ENCODE measurements around the gene OR1S2. TPM values are rescaled to one million over a fixed set of nuclear protein-coding genes. Genes with fewer than 3 reads are reported as not detected.
"Not testable (repeated sequence)": the region's sequence is repeated elsewhere in the genome, so short reads cannot be mapped to it uniquely, and the experiment has no call there.

OR1S2 gene, protein sequence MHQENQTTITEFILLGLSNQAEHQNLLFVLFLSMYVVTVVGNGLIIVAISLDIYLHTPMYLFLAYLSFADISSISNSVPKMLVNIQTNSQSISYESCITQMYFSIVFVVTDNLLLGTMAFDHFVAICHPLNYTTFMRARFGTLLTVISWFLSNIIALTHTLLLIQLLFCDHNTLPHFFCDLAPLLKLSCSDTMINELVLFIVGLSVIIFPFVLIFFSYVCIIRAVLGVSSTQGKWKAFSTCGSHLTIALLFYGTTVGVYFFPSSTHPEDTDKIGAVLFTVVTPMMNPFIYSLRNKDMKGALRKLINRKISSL
- not detected for total RNA-seq

DNA sequence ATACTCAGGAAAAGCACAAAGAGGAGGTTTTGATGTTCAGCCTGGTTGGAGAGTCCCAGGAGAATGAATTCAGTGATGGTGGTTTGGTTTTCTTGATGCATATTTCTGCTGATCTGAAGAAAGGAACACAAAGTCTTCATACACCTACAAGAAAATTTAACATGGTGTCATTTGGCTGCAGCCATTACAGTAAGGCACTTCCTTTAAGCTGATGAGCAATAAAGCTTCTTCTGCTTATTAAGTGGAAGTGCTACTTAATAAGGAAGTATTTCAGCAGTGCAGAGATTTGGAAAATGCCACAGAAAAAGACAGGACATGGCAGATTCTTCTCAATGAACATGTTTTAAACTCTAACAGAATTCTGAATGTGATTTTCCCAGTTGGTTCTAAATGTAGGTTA lies at the start of gene OR1S2:
Gene OR1S2 (minus strand): TSS at position 101 of the 400 bp plus-strand sequence. CDS start 0 bp downstream, at position 101.
- Histone ChIP-seq H3K36me3 (ENCODE audit: control insufficient read depth in 3 of 3, insufficient read depth in 3 of 3, low read length in 3 of 3) (no peaks in the 10 kb centered on the region), H3K4me3 (ENCODE audit: low read length in 3 of 3) (no peak within 1 kb of the TSS), H3K9me3 (ENCODE audit: control insufficient read depth in 3 of 3, low read length in 3 of 3) (no peaks in the 10 kb centered on the region), H3K9ac (ENCODE audit: low read depth in 1 of 3, low read length in 3 of 3) (no peak within 1 kb of the TSS), H3K27ac (ENCODE audit: low read depth, low read length) (no peak within 1 kb of the TSS), H3K4me1 (ENCODE audit: control insufficient read depth in 3 of 3, insufficient read depth in 3 of 3, low read length in 3 of 3) (no peaks in the 10 kb centered on the region), H3K27me3 (ENCODE audit: control insufficient read depth in 3 of 3, insufficient read depth in 3 of 3, low read length in 3 of 3) (no peaks in the 10 kb centered on the region)

DNA sequence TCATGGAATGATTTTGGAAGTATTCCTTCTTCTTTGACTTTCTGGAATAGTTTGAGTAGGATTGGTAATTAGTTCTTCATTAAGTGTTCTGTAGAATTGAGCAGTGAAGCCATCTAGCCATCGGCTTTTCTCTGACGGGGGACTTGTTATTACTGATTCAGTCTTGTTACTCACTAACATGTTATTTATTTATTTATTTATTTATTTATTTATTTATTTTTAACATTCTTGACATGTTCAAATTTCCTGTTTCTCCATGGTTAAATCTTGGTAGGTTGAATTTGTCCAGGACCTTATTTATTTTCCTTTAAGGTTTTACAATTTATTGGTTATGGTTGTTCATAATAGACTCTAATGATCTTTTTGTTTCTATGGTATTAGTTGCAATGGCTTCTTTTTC lies 40.0 kb upstream of the OR1S2 start:
- no peaks in the 10 kb centered on the region for H3K9me3 ChIP-seq (ENCODE audit: control insufficient read depth in 3 of 3, low read length in 3 of 3)
- no peaks in the 10 kb centered on the region for H3K27me3 ChIP-seq (ENCODE audit: control insufficient read depth in 3 of 3, insufficient read depth in 3 of 3, low read length in 3 of 3)
- H3K27ac ChIP-seq (ENCODE audit: low read depth, low read length), result no peak overlapping the region
- no peak overlapping the region for H3K9ac ChIP-seq (ENCODE audit: low read depth in 1 of 3, low read length in 3 of 3)
- H3K36me3 ChIP-seq (ENCODE audit: control insufficient read depth in 3 of 3, insufficient read depth in 3 of 3, low read length in 3 of 3), result no peaks in the 10 kb centered on the region
- H3K4me1 ChIP-seq (ENCODE audit: control insufficient read depth in 3 of 3, insufficient read depth in 3 of 3, low read length in 3 of 3), result no peaks in the 10 kb centered on the region
- no peak overlapping the region for H3K4me3 ChIP-seq (ENCODE audit: low read length in 3 of 3)

DNA sequence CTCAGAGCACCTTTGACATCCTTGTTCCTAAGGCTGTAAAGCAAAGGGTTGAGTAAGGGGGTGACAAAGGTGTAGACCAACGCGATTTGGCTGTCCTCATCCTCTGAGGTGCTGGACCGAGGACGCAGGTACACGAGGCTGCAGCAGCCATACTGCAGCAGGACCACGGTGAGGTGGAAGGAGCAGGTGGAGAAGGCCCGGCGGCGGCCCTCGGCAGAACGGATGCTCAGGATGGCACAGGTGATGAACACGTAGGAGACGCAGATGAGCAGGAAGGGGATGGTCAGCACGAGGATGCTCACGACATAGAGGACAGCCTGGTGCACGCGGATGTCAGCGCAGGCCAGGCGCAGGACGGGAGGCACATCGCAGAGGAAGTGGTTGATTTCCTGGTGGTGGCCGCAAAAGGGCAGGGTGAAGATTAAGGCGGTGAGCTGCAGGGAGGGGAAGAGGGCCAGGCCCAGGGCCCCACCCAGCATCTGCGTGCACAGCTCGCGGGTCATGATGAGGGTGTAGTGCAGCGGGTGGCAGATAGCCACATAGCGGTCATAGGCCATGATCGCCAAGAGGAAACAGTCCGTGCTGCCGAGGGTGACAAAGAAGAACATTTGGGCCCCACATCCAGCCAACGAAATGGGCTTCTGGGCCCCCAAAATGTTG lies 24.1 kb upstream of the OR1S2 start:
- Histone ChIP-seq H3K4me1 (ENCODE audit: control insufficient read depth in 3 of 3, insufficient read depth in 3 of 3, low read length in 3 of 3) (no peaks in the 10 kb centered on the region), H3K9me3 (ENCODE audit: control insufficient read depth in 3 of 3, low read length in 3 of 3) (peaks cover 0 to 3% (median 0%) of the 10 kb centered on the region in 3 donors), H3K36me3 (ENCODE audit: control insufficient read depth in 3 of 3, insufficient read depth in 3 of 3, low read length in 3 of 3) (no peaks in the 10 kb centered on the region), H3K9ac (ENCODE audit: low read depth in 1 of 3, low read length in 3 of 3) (no peak overlapping the region), H3K27me3 (ENCODE audit: control insufficient read depth in 3 of 3, insufficient read depth in 3 of 3, low read length in 3 of 3) (no peaks in the 10 kb centered on the region), H3K4me3 (ENCODE audit: low read length in 3 of 3) (no peak overlapping the region), H3K27ac (ENCODE audit: low read depth, low read length) (no peak overlapping the region)

DNA sequence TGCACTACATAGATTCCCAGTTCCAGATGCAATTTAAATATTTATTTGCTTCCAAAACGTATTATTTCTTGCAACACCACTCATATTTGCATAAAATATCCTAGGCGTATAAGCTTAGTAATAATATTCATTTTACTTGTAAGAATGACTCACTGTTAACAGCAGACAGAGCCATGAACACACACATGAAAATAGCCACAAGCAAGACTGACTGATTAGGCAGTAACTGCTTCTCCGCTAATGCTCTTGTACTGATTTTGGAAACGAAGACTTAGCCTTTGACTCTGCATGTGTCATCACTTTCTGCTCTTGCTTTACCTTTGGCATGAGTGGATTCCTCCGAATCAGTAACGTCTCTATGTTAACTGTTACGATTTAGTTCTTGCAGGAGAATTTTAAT lies 18.8 kb upstream of the OR1S2 start:
- Histone ChIP-seq H3K4me1 (ENCODE audit: control insufficient read depth in 3 of 3, insufficient read depth in 3 of 3, low read length in 3 of 3) (no peaks in the 10 kb centered on the region), H3K9me3 (ENCODE audit: control insufficient read depth in 3 of 3, low read length in 3 of 3) (no peaks in the 10 kb centered on the region), H3K9ac (ENCODE audit: low read depth in 1 of 3, low read length in 3 of 3) (no peak overlapping the region), H3K27me3 (ENCODE audit: control insufficient read depth in 3 of 3, insufficient read depth in 3 of 3, low read length in 3 of 3) (no peaks in the 10 kb centered on the region), H3K4me3 (ENCODE audit: low read length in 3 of 3) (no peak overlapping the region), H3K27ac (ENCODE audit: low read depth, low read length) (no peak overlapping the region), H3K36me3 (ENCODE audit: control insufficient read depth in 3 of 3, insufficient read depth in 3 of 3, low read length in 3 of 3) (no peaks in the 10 kb centered on the region)

DNA sequence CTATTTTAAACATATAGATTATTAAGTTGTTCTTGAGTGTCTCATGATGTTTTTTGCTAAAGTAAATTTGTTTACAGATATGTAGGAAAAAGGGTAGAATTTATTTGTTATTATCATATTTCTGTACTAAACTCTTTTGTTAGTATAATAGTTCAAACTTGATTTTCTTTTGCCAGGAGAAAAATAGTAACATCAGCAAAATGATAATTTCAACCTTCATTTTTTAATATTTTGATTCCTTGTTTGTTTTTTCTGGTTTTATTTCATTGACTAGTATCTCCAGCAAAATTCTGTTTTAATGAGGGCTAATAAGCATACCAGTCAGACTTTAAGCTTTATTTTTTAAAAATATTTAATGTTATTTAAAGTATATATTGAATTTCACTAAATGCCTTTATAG lies 12.5 kb upstream of the OR1S2 start:
- Histone ChIP-seq H3K4me3 (ENCODE audit: low read length in 3 of 3) (no peak overlapping the region), H3K27ac (ENCODE audit: low read depth, low read length) (no peak overlapping the region), H3K27me3 (ENCODE audit: control insufficient read depth in 3 of 3, insufficient read depth in 3 of 3, low read length in 3 of 3) (no peaks in the 10 kb centered on the region), H3K9ac (ENCODE audit: low read depth in 1 of 3, low read length in 3 of 3) (no peak overlapping the region), H3K4me1 (ENCODE audit: control insufficient read depth in 3 of 3, insufficient read depth in 3 of 3, low read length in 3 of 3) (no peaks in the 10 kb centered on the region), H3K9me3 (ENCODE audit: control insufficient read depth in 3 of 3, low read length in 3 of 3) (no peaks in the 10 kb centered on the region), H3K36me3 (ENCODE audit: control insufficient read depth in 3 of 3, insufficient read depth in 3 of 3, low read length in 3 of 3) (no peaks in the 10 kb centered on the region)

DNA sequence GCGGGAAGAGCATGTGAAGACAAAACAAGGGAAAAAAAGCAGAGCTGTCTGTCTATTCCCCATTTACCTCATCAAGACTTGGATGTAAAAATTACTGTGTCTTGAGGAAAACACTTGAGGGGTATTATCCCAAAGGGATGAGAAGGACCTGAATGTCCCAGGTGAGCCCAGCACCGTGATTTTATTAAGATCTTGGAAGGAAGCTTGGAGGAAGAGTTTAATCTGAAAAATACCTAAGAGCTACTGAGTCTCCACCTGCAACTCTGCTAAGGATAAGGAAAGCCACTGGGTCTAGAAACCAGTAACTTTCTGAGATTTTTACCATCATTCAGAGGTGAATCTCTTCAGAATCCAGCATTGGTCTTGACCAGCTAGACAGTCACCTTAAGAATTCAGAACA lies 8.5 kb upstream of the OR1S2 start, which contains the start of gene OR1S1:
Gene OR1S1 (plus strand): TSS at position 301 of the 400 bp plus-strand sequence.
- not testable (repeated sequence) for H3K27ac ChIP-seq (ENCODE audit: low read depth, low read length); H3K36me3 ChIP-seq (ENCODE audit: control insufficient read depth in 3 of 3, insufficient read depth in 3 of 3, low read length in 3 of 3); H3K4me1 ChIP-seq (ENCODE audit: control insufficient read depth in 3 of 3, insufficient read depth in 3 of 3, low read length in 3 of 3)

DNA sequence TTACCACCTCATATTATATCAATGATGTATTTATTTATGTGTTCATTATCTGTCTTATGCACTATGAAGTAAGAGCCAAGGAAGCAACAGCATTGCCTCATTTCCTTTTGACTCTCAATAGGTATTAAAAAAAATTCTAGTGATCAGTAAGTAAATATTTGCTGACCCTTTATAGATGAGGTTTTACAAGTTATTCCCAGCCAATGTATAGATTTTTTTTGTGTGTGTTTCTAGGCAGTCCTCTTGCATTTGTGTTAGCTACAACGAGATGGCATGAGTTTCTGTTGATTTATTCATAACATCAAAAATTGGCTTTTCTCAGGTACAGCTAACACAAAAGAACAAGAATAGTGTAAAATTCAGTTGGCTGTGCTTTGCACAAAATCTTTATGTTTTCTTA lies 4.7 kb downstream of the OR1S2 start:
- Histone ChIP-seq H3K9me3 (ENCODE audit: control insufficient read depth in 3 of 3, low read length in 3 of 3) (no peaks in the 10 kb centered on the region), H3K9ac (ENCODE audit: low read depth in 1 of 3, low read length in 3 of 3) (no peak overlapping the region)

More for the DNA sequence above, 8.5 kb upstream of the OR1S2 start, which contains the start of gene OR1S1:
- not testable (repeated sequence) for H3K27me3 ChIP-seq (ENCODE audit: control insufficient read depth in 3 of 3, insufficient read depth in 3 of 3, low read length in 3 of 3); H3K9ac ChIP-seq (ENCODE audit: low read depth in 1 of 3, low read length in 3 of 3); H3K9me3 ChIP-seq (ENCODE audit: control insufficient read depth in 3 of 3, low read length in 3 of 3); H3K4me3 ChIP-seq (ENCODE audit: low read length in 3 of 3)

DNA sequence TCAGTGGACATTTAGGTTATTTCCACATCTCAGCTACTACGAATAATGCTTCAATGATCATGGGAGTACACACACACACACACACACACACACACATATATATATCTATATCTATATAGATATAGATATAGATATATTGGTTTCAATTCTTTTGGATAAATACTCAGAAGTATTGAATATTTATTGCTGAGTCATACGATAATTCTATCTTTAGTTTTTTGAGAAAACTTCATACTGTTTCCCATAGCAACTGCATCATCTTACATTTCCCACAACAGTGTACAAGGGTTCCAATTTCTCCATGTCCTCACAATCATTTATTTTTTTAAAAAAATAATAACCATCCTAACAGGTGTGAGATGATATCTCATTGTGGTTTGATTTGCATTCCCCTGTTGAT lies 8.0 kb downstream of the OR1S2 start:
- Histone ChIP-seq H3K27me3 (ENCODE audit: control insufficient read depth in 3 of 3, insufficient read depth in 3 of 3, low read length in 3 of 3) (no peaks in the 10 kb centered on the region), H3K9me3 (ENCODE audit: control insufficient read depth in 3 of 3, low read length in 3 of 3) (no peaks in the 10 kb centered on the region), H3K4me1 (ENCODE audit: control insufficient read depth in 3 of 3, insufficient read depth in 3 of 3, low read length in 3 of 3) (no peaks in the 10 kb centered on the region), H3K27ac (ENCODE audit: low read depth, low read length) (no peak overlapping the region), H3K4me3 (ENCODE audit: low read length in 3 of 3) (no peak overlapping the region), H3K36me3 (ENCODE audit: control insufficient read depth in 3 of 3, insufficient read depth in 3 of 3, low read length in 3 of 3) (no peaks in the 10 kb centered on the region), H3K9ac (ENCODE audit: low read depth in 1 of 3, low read length in 3 of 3) (no peak overlapping the region)

More for the DNA sequence above, 4.7 kb downstream of the OR1S2 start:
- Histone ChIP-seq H3K27me3 (ENCODE audit: control insufficient read depth in 3 of 3, insufficient read depth in 3 of 3, low read length in 3 of 3) (no peaks in the 10 kb centered on the region), H3K4me1 (ENCODE audit: control insufficient read depth in 3 of 3, insufficient read depth in 3 of 3, low read length in 3 of 3) (no peaks in the 10 kb centered on the region), H3K36me3 (ENCODE audit: control insufficient read depth in 3 of 3, insufficient read depth in 3 of 3, low read length in 3 of 3) (no peaks in the 10 kb centered on the region), H3K4me3 (ENCODE audit: low read length in 3 of 3) (no peak overlapping the region), H3K27ac (ENCODE audit: low read depth, low read length) (no peak overlapping the region)

DNA sequence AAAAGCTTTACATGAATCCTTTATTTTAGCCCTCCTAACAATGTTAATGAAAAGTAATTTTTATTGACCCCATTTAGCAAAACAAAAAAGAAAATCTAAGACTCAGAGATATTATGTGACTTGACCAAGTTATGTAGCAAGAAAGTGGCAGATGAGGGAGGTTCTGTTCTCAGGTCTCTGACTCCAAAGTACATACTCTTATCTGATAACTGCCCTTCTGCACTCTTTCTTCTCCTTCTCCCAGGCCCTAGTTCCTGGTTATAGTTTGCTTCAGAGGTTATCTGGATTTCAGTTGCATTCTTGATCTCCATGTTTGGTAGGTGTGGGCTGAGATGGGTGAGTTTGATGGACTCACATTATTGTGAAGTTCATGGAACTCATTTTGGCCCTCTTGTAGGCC lies 10.6 kb downstream of the OR1S2 start:
- no peak overlapping the region for H3K9ac ChIP-seq (ENCODE audit: low read depth in 1 of 3, low read length in 3 of 3)
- no peaks in the 10 kb centered on the region for H3K36me3 ChIP-seq (ENCODE audit: control insufficient read depth in 3 of 3, insufficient read depth in 3 of 3, low read length in 3 of 3)
- H3K27me3 ChIP-seq (ENCODE audit: control insufficient read depth in 3 of 3, insufficient read depth in 3 of 3, low read length in 3 of 3), result no peaks in the 10 kb centered on the region
- H3K4me1 ChIP-seq (ENCODE audit: control insufficient read depth in 3 of 3, insufficient read depth in 3 of 3, low read length in 3 of 3), result no peaks in the 10 kb centered on the region
- H3K27ac ChIP-seq (ENCODE audit: low read depth, low read length), result no peak overlapping the region
- H3K4me3 ChIP-seq (ENCODE audit: low read length in 3 of 3), result no peak overlapping the region
- no peaks in the 10 kb centered on the region for H3K9me3 ChIP-seq (ENCODE audit: control insufficient read depth in 3 of 3, low read length in 3 of 3)

DNA sequence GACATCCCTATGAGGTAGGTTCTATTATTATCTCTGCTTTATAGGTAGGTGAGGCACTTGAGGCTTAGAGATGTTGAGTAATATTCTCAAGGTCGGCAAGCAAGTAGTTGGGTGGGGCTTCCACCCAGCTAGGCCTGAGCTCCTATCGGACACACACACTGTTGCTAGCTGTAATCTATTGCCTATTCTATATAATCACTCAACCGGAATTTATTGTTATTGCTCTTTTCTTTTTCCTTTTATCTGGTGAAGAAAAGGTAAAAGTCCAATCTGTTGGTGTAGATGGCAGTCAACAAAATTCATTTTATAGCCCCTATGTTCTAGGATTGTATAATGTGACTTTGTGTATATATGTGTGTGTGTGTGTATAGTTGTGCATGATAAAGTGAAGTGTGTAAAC lies 11.7 kb downstream of the OR1S2 start:
- Histone ChIP-seq H3K9me3 (ENCODE audit: control insufficient read depth in 3 of 3, low read length in 3 of 3) (no peaks in the 10 kb centered on the region), H3K27me3 (ENCODE audit: control insufficient read depth in 3 of 3, insufficient read depth in 3 of 3, low read length in 3 of 3) (no peaks in the 10 kb centered on the region), H3K4me1 (ENCODE audit: control insufficient read depth in 3 of 3, insufficient read depth in 3 of 3, low read length in 3 of 3) (no peaks in the 10 kb centered on the region), H3K27ac (ENCODE audit: low read depth, low read length) (no peak overlapping the region), H3K9ac (ENCODE audit: low read depth in 1 of 3, low read length in 3 of 3) (no peak overlapping the region), H3K4me3 (ENCODE audit: low read length in 3 of 3) (no peak overlapping the region), H3K36me3 (ENCODE audit: control insufficient read depth in 3 of 3, insufficient read depth in 3 of 3, low read length in 3 of 3) (no peaks in the 10 kb centered on the region)
